ENCODE data around the gene FIGNL1. TPM values are rescaled to one million over a fixed set of nuclear protein-coding genes. Genes with fewer than 3 reads are reported as not detected.

Gene FIGNL1
- total RNA-seq, 1 donor from 2014 or later: 40.4 TPM

- TF ChIP-seq CTCF (conservative IDR thresholded peaks at IDR 0.05): no peak
- H3K36me3 Mint-ChIP-seq (ENCODE audit: low read depth): peaks cover 14% of the 10 kb centered on the region
- H3K9me3 Mint-ChIP-seq: no peaks in the 10 kb centered on the region
- peaks cover 8% of the 10 kb centered on the region for H3K4me1 Mint-ChIP-seq
- no peak overlapping the region for H3K4me3 Mint-ChIP-seq
- H3K27me3 Mint-ChIP-seq (ENCODE audit: low read depth): no peaks in the 10 kb centered on the region
- H3K27ac Mint-ChIP-seq (ENCODE audit: unreplicated experiment): no peak overlapping the region
- no peak for DNase-seq (ENCODE audit: low read depth, low spot score)
Measured at GRCh38 chr7:50436133-50436806, 13.9 kb downstream of the FIGNL1 start.

GRCh38 chr7:50431722-50432305 lies 18.3 kb downstream of the FIGNL1 start:
- TF ChIP-seq CTCF (conservative IDR thresholded peaks at IDR 0.05): no peak
- Mint-ChIP-seq H3K36me3 (ENCODE audit: low read depth) (peaks cover 2% of the 10 kb centered on the region), H3K4me1 (peaks cover 8% of the 10 kb centered on the region), H3K9me3 (no peaks in the 10 kb centered on the region), H3K27ac (ENCODE audit: unreplicated experiment) (no peak overlapping the region), H3K27me3 (ENCODE audit: low read depth) (no peaks in the 10 kb centered on the region), H3K4me3 (no peak overlapping the region)
- no peak for DNase-seq (ENCODE audit: low read depth, low spot score)

- no peak for TF ChIP-seq CTCF (conservative IDR thresholded peaks at IDR 0.05)
- H3K9me3 Mint-ChIP-seq: no peaks in the 10 kb centered on the region
- peaks cover 8% of the 10 kb centered on the region for H3K4me1 Mint-ChIP-seq
- no peaks in the 10 kb centered on the region for H3K36me3 Mint-ChIP-seq (ENCODE audit: low read depth)
- H3K27ac Mint-ChIP-seq (ENCODE audit: unreplicated experiment): no peak overlapping the region
- no peaks in the 10 kb centered on the region for H3K27me3 Mint-ChIP-seq (ENCODE audit: low read depth)
- no peak for DNase-seq (ENCODE audit: low read depth, low spot score)
- no peak overlapping the region for H3K4me3 Mint-ChIP-seq
Measured at GRCh38 chr7:50431316-50431715, 18.8 kb downstream of the FIGNL1 start.

GRCh38 chr7:50428911-50429310 lies 21.2 kb downstream of the FIGNL1 start:
- Mint-ChIP-seq H3K9me3 (no peaks in the 10 kb centered on the region), H3K4me3 (no peak overlapping the region), H3K27me3 (ENCODE audit: low read depth) (no peaks in the 10 kb centered on the region), H3K4me1 (peaks cover 8% of the 10 kb centered on the region), H3K27ac (ENCODE audit: unreplicated experiment) (no peak overlapping the region), H3K36me3 (ENCODE audit: low read depth) (no peaks in the 10 kb centered on the region)
- TF ChIP-seq CTCF (conservative IDR thresholded peaks at IDR 0.05): no peak
- DNase-seq (ENCODE audit: low read depth, low spot score): no peak

GRCh38 chr7:50427518-50427917 lies 22.6 kb downstream of the FIGNL1 start:
- Mint-ChIP-seq H3K4me1 (peaks cover 8% of the 10 kb centered on the region), H3K9me3 (no peaks in the 10 kb centered on the region), H3K4me3 (no peak overlapping the region), H3K27me3 (ENCODE audit: low read depth) (no peaks in the 10 kb centered on the region), H3K27ac (ENCODE audit: unreplicated experiment) (no peak overlapping the region), H3K36me3 (ENCODE audit: low read depth) (no peaks in the 10 kb centered on the region)
- DNase-seq (ENCODE audit: low read depth, low spot score): no peak
- no peak for TF ChIP-seq CTCF (conservative IDR thresholded peaks at IDR 0.05)
